HG02970 (cell line): ENCODE data around the gene LCOR.
A peak's percentile ranks its signal among the peaks of the same experiment; 100 is the strongest.
"Not testable (repeated sequence)": the region's sequence is repeated elsewhere in the genome, so short reads cannot be mapped to it uniquely, and the experiment has no call there.

Source experiments
- ATAC-seq: cut with Tn5 transposase; IDR thresholded peaks from one replicate; pipeline ENCODE4 v1.9.1; 2021; ENCODE audit warnings: mild to moderate bottlenecking, moderate library complexity, moderate number of reproducible peaks; ENCODE audit not compliant: unreplicated experiment, low FRiP score

Gene LCOR

GRCh38 chr10:96838529-96838928, 6.4 kb downstream of the LCOR start:
- no peak for ATAC-seq

- ATAC-seq: no peak
These were observed 8.9 kb downstream of the LCOR start for GRCh38 chr10:96840841-96841518.

DNA sequence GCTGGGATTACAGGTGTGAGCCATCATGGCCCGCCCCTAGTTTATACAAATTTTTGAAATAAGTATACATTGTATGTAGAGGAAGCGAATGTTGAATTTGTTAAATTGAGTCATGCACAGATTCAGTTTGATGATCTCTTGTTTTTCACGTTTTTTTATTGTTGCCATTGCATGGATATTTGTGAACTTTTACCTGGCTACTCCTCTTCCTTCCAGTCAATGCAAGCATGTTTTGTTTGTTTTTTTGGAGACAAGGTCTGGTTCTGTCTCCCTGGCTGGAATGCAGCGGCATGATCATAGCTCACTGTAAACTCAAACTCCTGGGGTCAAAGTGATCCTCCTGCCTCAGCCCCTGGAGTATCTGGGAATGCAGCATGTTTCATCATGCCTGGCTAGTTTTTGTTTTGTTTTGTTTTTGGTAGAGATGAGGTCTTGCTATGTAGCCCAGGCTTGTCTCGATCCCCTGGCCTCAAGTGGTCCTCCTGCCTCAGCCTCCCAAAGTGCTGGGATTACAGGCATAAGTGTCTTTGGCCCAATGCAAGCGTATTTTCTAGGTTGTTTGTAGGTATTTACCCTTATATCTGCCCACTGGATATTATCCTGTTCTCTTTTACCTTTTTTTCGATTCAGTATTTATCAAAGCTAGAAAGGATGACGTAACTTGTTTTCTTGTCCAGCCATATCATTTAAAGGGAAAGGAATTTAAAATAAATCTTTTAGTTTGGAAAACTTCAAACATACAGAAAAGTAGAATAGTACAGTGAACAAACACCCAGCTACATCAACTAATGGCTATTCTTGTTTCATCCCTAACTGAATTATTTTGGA, 11.0 kb downstream of the LCOR start:
- no peak for ATAC-seq

GRCh38 chr10:96843823-96844222, 11.7 kb downstream of the LCOR start:
- no peak for ATAC-seq

GRCh38 chr10:96846395-96846794, 14.3 kb downstream of the LCOR start:
- no peak for ATAC-seq

DNA sequence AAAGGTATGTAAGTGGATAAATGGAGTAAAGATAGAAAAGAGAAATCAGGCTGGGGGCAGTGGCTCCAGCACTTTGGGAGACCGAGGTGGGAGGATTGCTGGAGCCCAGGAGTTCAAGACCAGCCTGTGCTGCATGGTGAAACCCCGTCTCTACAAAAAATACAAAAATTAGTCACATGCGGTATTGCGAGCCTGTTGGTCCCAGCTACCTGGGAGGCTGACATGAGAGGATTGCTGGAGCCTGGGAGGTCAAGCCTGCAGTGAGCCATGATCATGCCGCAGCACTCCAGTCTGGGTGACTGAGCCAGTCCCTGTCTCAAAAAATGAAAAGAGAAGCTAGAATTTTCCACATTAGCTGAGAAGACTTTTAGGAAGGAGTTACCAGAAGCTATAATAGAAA, 14.8 kb downstream of the LCOR start:
- no peak for ATAC-seq

DNA sequence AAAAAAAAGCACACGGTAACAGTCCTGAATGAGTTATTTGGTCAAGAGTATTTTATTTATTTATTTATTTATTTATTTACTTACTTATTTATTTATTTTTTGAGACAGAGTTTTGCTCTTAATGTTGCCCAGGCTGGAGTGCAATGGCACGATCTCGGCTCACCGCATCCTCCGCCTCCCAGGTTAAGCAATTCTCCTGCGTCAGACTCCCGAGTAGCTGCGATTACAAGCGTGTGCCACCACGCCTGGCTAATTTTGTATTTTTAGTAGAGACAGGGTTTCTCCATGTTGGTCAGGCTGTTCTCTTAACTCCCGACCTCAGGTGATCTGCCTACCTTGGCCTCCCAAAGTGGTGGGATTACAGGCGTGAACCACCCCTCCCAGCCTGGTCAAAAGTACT, 15.3 kb downstream of the LCOR start:
- ATAC-seq: not testable (repeated sequence)

DNA sequence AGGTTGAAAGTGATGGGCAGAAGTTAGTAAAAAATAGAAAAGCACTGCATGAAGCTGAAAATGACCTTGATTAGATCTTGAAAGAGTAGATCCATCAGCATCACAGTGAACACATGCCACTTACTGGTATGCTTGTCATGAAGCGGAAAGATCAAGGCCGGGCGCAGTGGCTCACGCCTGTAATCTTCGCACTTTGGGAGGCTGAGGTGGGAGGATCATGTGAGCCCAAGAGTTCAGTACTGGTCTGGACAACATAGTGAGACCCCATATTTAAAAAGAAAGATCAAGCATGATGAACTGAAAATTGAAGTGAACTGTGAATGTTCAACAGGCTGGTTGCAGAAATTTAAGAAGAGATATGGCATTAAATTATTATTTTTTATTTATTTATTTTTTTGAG, 18.0 kb downstream of the LCOR start:
- ATAC-seq: no peak

DNA sequence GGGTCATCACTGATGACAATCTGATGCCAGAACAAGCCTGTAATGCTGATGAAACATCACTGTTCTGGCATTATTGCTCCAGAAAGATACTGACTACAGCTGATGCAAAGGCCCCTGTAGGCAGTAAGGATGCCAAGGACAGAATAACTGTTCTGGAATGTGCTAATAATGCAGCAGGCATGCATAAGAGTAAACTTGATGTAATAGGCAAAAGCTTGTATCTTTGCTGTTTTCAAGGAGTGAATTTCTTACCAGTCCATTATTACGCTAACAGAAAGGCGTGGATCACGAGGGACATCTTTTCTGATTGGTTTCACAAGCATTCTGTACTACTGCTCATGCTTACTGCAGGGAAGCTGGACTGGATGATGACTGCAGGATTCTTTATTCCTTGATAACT, 18.7 kb downstream of the LCOR start:
- no peak for ATAC-seq

GRCh38 chr10:96851281-96851680, 19.2 kb downstream of the LCOR start:
- ATAC-seq: no peak

DNA sequence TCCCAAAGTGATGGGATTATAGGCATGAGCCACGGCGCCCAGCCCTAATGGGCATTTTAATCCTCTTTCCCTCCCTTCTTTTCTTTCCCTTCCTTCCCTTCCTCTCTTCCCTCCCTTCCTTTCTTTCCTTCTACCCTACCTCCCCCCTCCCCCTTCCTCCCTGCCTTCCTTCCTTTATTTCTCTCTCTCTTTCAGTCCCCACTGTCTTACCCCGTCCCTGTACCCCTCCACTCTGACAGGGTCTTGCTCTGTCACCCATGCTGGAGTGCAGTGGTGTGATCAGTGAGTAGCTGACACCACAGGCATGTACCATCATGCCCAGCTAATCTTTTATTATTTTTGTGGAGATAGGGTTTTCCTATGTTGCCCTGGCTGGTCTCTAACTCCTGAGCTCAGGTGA, 24.2 kb downstream of the LCOR start:
- no peak for ATAC-seq

- no peak for ATAC-seq
These were observed 25.4 kb downstream of the LCOR start for GRCh38 chr10:96857301-96858012.

GRCh38 chr10:96858038-96858705, 26.1 kb downstream of the LCOR start:
- no peak for ATAC-seq

- ATAC-seq: no peak
These were observed 26.6 kb downstream of the LCOR start for GRCh38 chr10:96858706-96859050.

DNA sequence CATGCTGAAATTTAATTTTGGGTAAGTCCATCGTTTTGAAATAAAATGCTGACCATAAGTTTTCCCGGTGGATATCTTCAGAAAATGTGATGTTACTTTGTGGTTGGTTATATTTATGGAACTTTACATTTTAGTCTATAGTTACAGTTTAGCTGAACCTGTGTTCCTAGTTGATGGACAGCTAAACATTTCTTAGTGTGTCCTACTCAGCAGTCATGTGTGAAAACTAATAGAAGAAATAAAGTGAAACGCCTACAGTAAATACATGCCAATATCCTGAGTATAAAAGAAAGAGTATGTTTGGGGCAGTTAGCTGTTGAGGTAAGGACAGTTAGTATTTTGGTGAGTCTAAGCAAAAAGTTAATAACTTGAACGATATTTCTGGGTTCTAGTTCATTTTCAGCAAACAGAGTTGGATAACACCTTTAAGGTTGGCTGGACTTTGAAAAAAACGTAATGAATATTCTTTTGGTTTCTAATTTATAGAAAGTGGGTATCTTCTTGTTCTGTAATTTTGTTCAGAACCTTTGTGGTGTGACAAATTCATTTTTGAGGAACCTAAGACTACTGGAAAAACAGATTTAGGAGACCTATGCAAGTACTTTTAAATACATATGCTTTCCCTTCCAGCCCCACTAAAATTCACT, 28.7 kb downstream of the LCOR start:
- ATAC-seq: no peak

GRCh38 chr10:96863922-96864543, 31.9 kb downstream of the LCOR start:
- ATAC-seq: peak; percentile 60

GRCh38 chr10:96873086-96873485, 41.0 kb downstream of the LCOR start:
- no peak for ATAC-seq

GRCh38 chr10:96873756-96874467, 41.8 kb downstream of the LCOR start:
- no peak for ATAC-seq

- ATAC-seq: no peak
These were observed 46.0 kb downstream of the LCOR start for GRCh38 chr10:96878057-96878456.
